MG63 (cell line): Measurements from ENCODE around the gene PTPN9. TPM values are rescaled to one million over a fixed set of nuclear protein-coding genes. Genes with fewer than 3 reads are reported as not detected.

ENCODE experiments used
- DNase-seq: peaks from one replicate; pipeline ENCODE4 v3.0.0-alpha.2; 2020
- H3K27me3 ChIP-seq: fragments of 250-450 bp; sonication (Bioruptor Pico); 2 replicates; pipeline ENCODE4 v1.5.1; 2020; ENCODE audit warnings: mild to moderate bottlenecking, moderate library complexity
- H3K36me3 ChIP-seq: fragments of 250-450 bp; sonication (Bioruptor Pico); 2 replicates; pipeline ENCODE4 v1.5.1; 2020; ENCODE audit warnings: mild to moderate bottlenecking, moderate library complexity
- H3K4me3 ChIP-seq: fragments of 250-450 bp; sonication (Bioruptor Pico); 2 replicates; pipeline ENCODE4 v1.5.1; 2020; ENCODE audit warnings: mild to moderate bottlenecking, moderate library complexity
- H3K9me3 ChIP-seq: fragments of 250-450 bp; sonication (Bioruptor Pico); 2 replicates; pipeline ENCODE4 v1.5.1; 2020; ENCODE audit warnings: mild to moderate bottlenecking, moderate library complexity
- total RNA-seq: library from RNA; depleted of rRNA; stranded (reverse); fragments of >200 nt; shearing (Covaris generic); gene quantifications from 2 replicates; pipeline ENCODE4 v1.2.3, GENCODE V29; 2014; ENCODE audit warnings: low replicate concordance; rRNA removed

Gene PTPN9
- total RNA-seq, result 11.3 and 17.6 TPM in 2 replicates

- Histone ChIP-seq H3K9me3 (no peaks in the 10 kb centered on the region), H3K27me3 (no peaks in the 10 kb centered on the region), H3K36me3 (peaks cover 7% of the 10 kb centered on the region), H3K4me3 (peak within 1 kb of the TSS; percentile 68)
- DNase-seq, result peak; percentile 82
Measured at GRCh38 chr15:75578948-75579920, at the start of gene PTPN9. Gene PTPN9, minus strand, starts transcription at chr15:75579315. Its CDS starts 539 bp downstream, at chr15:75578776.

GRCh38 chr15:75625542-75626347 lies 46.6 kb upstream of the PTPN9 start, which contains the start of gene SNUPN:
Gene SNUPN, minus strand, starts transcription at chr15:75625725. Its CDS starts 4,674 bp downstream, at chr15:75621051.
- H3K27me3 ChIP-seq, result no peaks in the 10 kb centered on the region
- no peaks in the 10 kb centered on the region for H3K9me3 ChIP-seq
- H3K36me3 ChIP-seq, result peaks cover 7% of the 10 kb centered on the region
- H3K4me3 ChIP-seq, result peak within 1 kb of the TSS; percentile 99
- DNase-seq, result peak; percentile 96

GRCh38 chr15:75622505-75622904 lies 43.4 kb upstream of the PTPN9 start:
- Histone ChIP-seq H3K27me3 (no peaks in the 10 kb centered on the region), H3K4me3 (no peak overlapping the region), H3K36me3 (peaks cover 37% of the 10 kb centered on the region), H3K9me3 (no peaks in the 10 kb centered on the region)
- DNase-seq, result no peak

DNA sequence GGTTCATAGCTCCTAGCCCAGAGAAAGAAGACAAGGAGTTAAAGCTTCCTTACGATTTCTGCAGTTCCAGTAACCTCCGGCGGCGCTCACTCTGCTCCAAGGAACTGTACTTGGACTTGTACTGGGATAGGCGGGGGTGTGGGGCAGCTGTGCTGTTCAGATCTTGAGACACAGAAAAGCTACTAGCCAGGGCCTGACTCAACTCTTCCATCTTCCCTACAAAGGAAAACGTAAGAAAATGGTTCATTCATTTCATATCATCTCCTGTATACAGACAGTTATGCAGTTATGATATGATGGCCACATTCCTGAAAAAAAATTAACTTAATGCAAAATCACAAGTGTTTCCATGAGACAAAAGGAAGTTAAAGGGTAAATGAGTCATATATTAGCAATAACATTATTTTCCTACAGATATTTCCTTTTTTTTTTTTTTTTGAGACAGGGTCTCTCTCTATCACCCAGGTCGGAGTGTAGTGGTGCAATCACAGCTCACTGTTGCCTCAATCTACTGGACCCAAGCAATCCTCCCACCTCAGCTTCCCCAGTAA lies 41.8 kb upstream of the PTPN9 start:
- Histone ChIP-seq H3K4me3 (peak overlapping the region; percentile 12; the same call in 1 of the 2 replicates), H3K36me3 (peaks cover 51% of the 10 kb centered on the region), H3K9me3 (no peaks in the 10 kb centered on the region), H3K27me3 (no peaks in the 10 kb centered on the region)
- peak; percentile 91 for DNase-seq

- Histone ChIP-seq H3K27me3 (no peaks in the 10 kb centered on the region), H3K9me3 (no peaks in the 10 kb centered on the region), H3K36me3 (peaks cover 54% of the 10 kb centered on the region), H3K4me3 (peak overlapping the region; percentile 12; the same call in 1 of the 2 replicates)
- peak; percentile 16 for DNase-seq
Measured at GRCh38 chr15:75620058-75620820, 41.1 kb upstream of the PTPN9 start.

- no peak overlapping the region for H3K4me3 ChIP-seq
- H3K36me3 ChIP-seq, result peaks cover 81% of the 10 kb centered on the region
- DNase-seq, result no peak
- H3K9me3 ChIP-seq, result no peaks in the 10 kb centered on the region
- no peaks in the 10 kb centered on the region for H3K27me3 ChIP-seq
Measured at GRCh38 chr15:75616766-75617165, 37.7 kb upstream of the PTPN9 start.

- DNase-seq, result no peak
- H3K9me3 ChIP-seq, result no peaks in the 10 kb centered on the region
- peaks cover 70% of the 10 kb centered on the region for H3K36me3 ChIP-seq
- H3K4me3 ChIP-seq, result no peak overlapping the region
- no peaks in the 10 kb centered on the region for H3K27me3 ChIP-seq
Measured at GRCh38 chr15:75606711-75607699, 27.9 kb upstream of the PTPN9 start.

- DNase-seq, result no peak
- H3K36me3 ChIP-seq, result peaks cover 72% of the 10 kb centered on the region
Measured at GRCh38 chr15:75606026-75606425, 26.9 kb upstream of the PTPN9 start.

DNA sequence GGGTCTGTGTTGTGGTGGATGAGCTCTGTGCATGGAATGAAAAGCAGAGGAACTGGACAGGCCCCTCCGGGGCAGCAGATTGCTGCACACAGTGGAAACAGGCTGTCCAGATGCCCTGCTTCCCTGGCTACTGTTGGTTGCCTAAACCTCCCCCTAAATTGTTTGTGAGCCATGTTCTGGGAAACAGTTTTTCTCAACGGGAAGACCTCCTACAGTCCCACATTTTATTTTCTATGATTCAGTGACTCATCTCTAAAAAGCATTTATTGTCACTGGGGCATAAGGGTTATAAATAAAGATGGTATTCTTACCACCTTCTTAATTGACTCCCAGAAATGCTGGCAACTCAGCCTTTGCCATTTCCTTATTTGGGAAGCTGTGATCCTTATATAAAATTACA lies 20.3 kb upstream of the PTPN9 start:
- no peak for DNase-seq
- Histone ChIP-seq H3K36me3 (peaks cover 74% of the 10 kb centered on the region), H3K4me3 (no peak overlapping the region), H3K9me3 (no peaks in the 10 kb centered on the region), H3K27me3 (no peaks in the 10 kb centered on the region)

More at GRCh38 chr15:75606026-75606425, 26.9 kb upstream of the PTPN9 start:
- Histone ChIP-seq H3K27me3 (no peaks in the 10 kb centered on the region), H3K9me3 (no peaks in the 10 kb centered on the region), H3K4me3 (no peak overlapping the region)

GRCh38 chr15:75598361-75598760 lies 19.2 kb upstream of the PTPN9 start:
- Histone ChIP-seq H3K27me3 (no peaks in the 10 kb centered on the region), H3K9me3 (no peaks in the 10 kb centered on the region)

GRCh38 chr15:75597667-75598341 lies 18.7 kb upstream of the PTPN9 start:
- Histone ChIP-seq H3K4me3 (no peak overlapping the region), H3K36me3 (peaks cover 72% of the 10 kb centered on the region), H3K27me3 (no peaks in the 10 kb centered on the region), H3K9me3 (no peaks in the 10 kb centered on the region)
- no peak for DNase-seq

More at GRCh38 chr15:75598361-75598760, 19.2 kb upstream of the PTPN9 start:
- Histone ChIP-seq H3K36me3 (peaks cover 72% of the 10 kb centered on the region), H3K4me3 (no peak overlapping the region)
- DNase-seq, result no peak

- no peak overlapping the region for H3K4me3 ChIP-seq
- DNase-seq, result no peak
- H3K9me3 ChIP-seq, result no peaks in the 10 kb centered on the region
- no peaks in the 10 kb centered on the region for H3K27me3 ChIP-seq
- H3K36me3 ChIP-seq, result peaks cover 72% of the 10 kb centered on the region
Measured at GRCh38 chr15:75596703-75597345, 17.7 kb upstream of the PTPN9 start.

DNA sequence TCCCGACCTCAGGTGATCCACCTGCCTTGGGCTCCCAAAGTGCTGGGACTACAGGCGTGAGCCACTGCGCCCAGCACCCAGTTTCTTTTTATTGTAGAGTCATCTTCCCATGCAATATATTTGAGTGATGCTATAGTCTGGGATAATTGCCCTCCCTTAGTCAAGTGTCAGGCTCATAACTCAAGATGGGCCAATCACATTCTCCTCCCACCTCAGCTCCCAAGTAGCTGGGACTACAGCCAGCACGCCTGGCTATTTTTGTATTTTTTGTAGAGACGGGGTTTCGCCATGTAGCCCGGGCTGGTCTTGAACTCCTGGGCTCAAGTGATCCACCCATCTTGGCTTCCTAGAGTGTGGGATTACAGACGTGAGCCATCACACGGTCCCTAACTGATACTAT lies 15.2 kb upstream of the PTPN9 start:
- no peak for DNase-seq
- Histone ChIP-seq H3K36me3 (peaks cover 54% of the 10 kb centered on the region), H3K4me3 (no peak overlapping the region), H3K27me3 (no peaks in the 10 kb centered on the region), H3K9me3 (no peaks in the 10 kb centered on the region)
